Panc1 (cell line): ENCODE measurements around the gene NID1. TPM values are rescaled to one million over a fixed set of nuclear protein-coding genes. Genes with fewer than 3 reads are reported as not detected.

ENCODE experiments used
- ATAC-seq: fragments of 200-7000 bp; cut with Tn5 transposase; 2 replicates; pipeline ENCODE4 v1.9.1; 2020; ENCODE audit warnings: mild to moderate bottlenecking, moderate library complexity
- BruUV-seq: library from RNA; stranded (reverse); fragments of 400-500 nt; replicated peaks from 2 replicates; lab custom pipeline; 2021; lab: Mats Ljungman, UMichigan
- CTCF ChIA-PET: fragments of 300-600 bp; sonication (Branson Sonifier 250); formaldehyde crosslinking; loops from one replicate; lab custom pipeline; 2022; ENCODE audit warnings: antibody characterized with exemption; lab: Charles Lee
- POLR2A ChIA-PET: fragments of 300-600 bp; sonication (Branson Sonifier 250); formaldehyde crosslinking; loops from one replicate; lab custom pipeline; 2022; ENCODE audit warnings: antibody characterized with exemption; lab: Charles Lee
- DNase-seq: peaks from one replicate; pipeline ENCODE4 v3.0.0-alpha.2; 2010; ENCODE audit warnings: low read depth, low spot score
- H3K27ac ChIP-seq: 2 replicates; pipeline ENCODE4 v1.5.1; 2011; ENCODE audit warnings: mild to moderate bottlenecking, low read length, inconsistent platforms
- H3K27me3 ChIP-seq: fragments of 200-500 bp; sonication (Bioruptor generic); 2 replicates; pipeline ENCODE4 v1.6.0; 2014; ENCODE audit warnings: low read length, inconsistent platforms; ENCODE audit not compliant: control insufficient read depth, insufficient read depth
- H3K36me3 ChIP-seq: fragments of 200-500 bp; sonication (Bioruptor generic); 2 replicates; pipeline ENCODE4 v1.5.1; 2014; ENCODE audit warnings: inconsistent platforms, mild to moderate bottlenecking, low read length, moderate library complexity; ENCODE audit not compliant: control insufficient read depth, insufficient read depth
- H3K4me1 ChIP-seq: 2 replicates; pipeline ENCODE4 v1.5.1; 2011; ENCODE audit warnings: inconsistent platforms, mild to moderate bottlenecking, low read length, moderate library complexity; ENCODE audit not compliant: control insufficient read depth, insufficient read depth
- H3K4me3 ChIP-seq, 2 experiments: 2 replicates each; pipeline ENCODE4 v1.5.1; 2011 to 2012; ENCODE audit warnings: low read depth in 2 of 2, low read length in 2 of 2, mild to moderate bottlenecking in 2 of 2, inconsistent platforms in 1 of 2, moderate library complexity in 1 of 2
- H3K9me3 ChIP-seq: fragments of 200-500 bp; sonication (Bioruptor generic); 2 replicates; pipeline ENCODE4 v1.5.1; 2014; ENCODE audit warnings: low read depth, mild to moderate bottlenecking, inconsistent platforms, low read length, moderate library complexity; ENCODE audit not compliant: control insufficient read depth, insufficient read depth
- CTCF ChIP-seq: fragments of 450-650 bp; IDR thresholded peaks from 2 replicates; pipeline ENCODE4 v1.5.1; 2017; ENCODE audit warnings: mild to moderate bottlenecking
- POLR2AphosphoS5 ChIP-seq: IDR thresholded peaks from 2 replicates; pipeline ENCODE4 v1.6.1; 2012; ENCODE audit warnings: mild to moderate bottlenecking, low read depth, low read length, moderate library complexity
- SIN3A ChIP-seq: IDR thresholded peaks from 2 replicates; pipeline ENCODE4 v1.6.1; 2012; ENCODE audit warnings: low read depth, mild to moderate bottlenecking, low read length, moderate library complexity, borderline replicate concordance; ENCODE audit not compliant: insufficient read depth
- TCF7L2 ChIP-seq: IDR thresholded peaks from 2 replicates; pipeline ENCODE4 v1.6.1; 2011; ENCODE audit warnings: mild to moderate bottlenecking, low read depth, low read length, inconsistent platforms
- in situ Hi-C: cut with HindIII; loops from 2 replicates; pipeline ENCODE4 v1.10.0; 2016; ENCODE audit warnings: low sequenced_read_pairs, low pct_unique_long_range_greater_than_20kb
- intact Hi-C: fragments of 100-400 bp; cut with micrococcal nuclease; formaldehyde crosslinking; loops from one replicate; pipeline ENCODE4 v1.10.0; 2022; ENCODE audit not compliant: unreplicated experiment
- total RNA-seq: library from RNA; stranded (reverse); gene quantifications from one replicate; pipeline ENCODE4 v1.2.1, GENCODE V29; 2021; ENCODE audit not compliant: unreplicated experiment
- TF ChIP-seq, protein P1 (sequence below), 2 experiments: IDR thresholded peaks; 2 replicates each; pipeline ENCODE4 v1.6.1; 2011 to 2012; ENCODE audit warnings: low read depth in 2 of 2, control low read depth in 1 of 2, low read length in 1 of 2, mild to moderate bottlenecking in 1 of 2, moderate library complexity in 1 of 2; ENCODE audit not compliant: insufficient read depth in 1 of 2

Gene NID1
- total RNA-seq, 1 experiment from 2014 or later = 89.3 TPM

DNA sequence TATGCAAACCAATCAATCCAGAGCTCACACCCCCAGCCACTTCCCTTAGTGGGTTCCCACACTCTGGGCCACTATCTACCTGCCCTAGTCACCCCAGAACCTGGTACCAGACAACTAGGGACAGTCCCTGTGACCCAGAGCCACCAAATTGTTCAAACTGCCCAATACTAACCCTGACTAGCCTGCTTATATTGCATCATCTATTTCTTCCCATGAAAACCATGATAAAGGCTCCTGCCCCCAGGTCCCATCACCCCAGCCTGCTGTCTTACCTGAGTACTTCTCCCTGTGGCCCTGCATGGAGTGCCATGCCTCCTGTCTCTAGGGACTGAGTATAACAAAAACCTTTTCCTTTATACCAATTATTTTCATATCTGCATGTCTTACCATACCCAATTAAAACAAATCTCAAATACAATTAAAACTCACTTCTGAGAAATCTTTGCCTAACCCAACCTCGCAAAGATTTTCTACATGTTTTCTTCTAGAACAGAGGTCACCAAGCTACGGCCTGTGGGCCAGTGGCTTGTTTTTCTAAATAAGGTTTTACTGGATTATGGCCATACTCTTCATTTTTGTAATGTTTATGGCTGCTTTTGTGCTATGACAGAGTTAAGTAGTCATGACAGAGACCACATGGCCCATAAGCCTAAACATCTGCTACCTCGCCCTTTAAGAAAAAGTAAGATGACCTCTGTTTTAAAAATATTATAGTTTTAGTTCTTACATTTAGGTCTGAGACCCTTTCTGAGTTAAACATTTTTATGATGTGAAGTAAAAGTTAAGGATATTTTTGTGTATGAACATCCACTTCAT is 31.0 kb upstream of the NID1 start:
- BruUV-seq = no TSS peak
- no peak for ATAC-seq
- ChIA-PET POLR2A (no interaction called here), CTCF (no interaction called here)
- intact Hi-C loops (no loop called here), in situ Hi-C loops (no loop called here)
- H3K4me3 ChIP-seq = no peak overlapping the region
- no peaks in the 10 kb centered on the region for H3K36me3 ChIP-seq
- no peaks in the 10 kb centered on the region for H3K27me3 ChIP-seq
- peaks cover 16% of the 10 kb centered on the region; the same call in 1 of the 2 replicates for H3K9me3 ChIP-seq
- no peak for DNase-seq
- peak overlapping the region; percentile 41; the same call in 1 of the 2 replicates for H3K27ac ChIP-seq
- TF ChIP-seq CTCF (no peak), POLR2AphosphoS5 (no peak), SIN3A (no peak), TCF7L2 (no peak)
- TF ChIP-seq, protein P1, sequence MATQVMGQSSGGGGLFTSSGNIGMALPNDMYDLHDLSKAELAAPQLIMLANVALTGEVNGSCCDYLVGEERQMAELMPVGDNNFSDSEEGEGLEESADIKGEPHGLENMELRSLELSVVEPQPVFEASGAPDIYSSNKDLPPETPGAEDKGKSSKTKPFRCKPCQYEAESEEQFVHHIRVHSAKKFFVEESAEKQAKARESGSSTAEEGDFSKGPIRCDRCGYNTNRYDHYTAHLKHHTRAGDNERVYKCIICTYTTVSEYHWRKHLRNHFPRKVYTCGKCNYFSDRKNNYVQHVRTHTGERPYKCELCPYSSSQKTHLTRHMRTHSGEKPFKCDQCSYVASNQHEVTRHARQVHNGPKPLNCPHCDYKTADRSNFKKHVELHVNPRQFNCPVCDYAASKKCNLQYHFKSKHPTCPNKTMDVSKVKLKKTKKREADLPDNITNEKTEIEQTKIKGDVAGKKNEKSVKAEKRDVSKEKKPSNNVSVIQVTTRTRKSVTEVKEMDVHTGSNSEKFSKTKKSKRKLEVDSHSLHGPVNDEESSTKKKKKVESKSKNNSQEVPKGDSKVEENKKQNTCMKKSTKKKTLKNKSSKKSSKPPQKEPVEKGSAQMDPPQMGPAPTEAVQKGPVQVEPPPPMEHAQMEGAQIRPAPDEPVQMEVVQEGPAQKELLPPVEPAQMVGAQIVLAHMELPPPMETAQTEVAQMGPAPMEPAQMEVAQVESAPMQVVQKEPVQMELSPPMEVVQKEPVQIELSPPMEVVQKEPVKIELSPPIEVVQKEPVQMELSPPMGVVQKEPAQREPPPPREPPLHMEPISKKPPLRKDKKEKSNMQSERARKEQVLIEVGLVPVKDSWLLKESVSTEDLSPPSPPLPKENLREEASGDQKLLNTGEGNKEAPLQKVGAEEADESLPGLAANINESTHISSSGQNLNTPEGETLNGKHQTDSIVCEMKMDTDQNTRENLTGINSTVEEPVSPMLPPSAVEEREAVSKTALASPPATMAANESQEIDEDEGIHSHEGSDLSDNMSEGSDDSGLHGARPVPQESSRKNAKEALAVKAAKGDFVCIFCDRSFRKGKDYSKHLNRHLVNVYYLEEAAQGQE (IDR thresholded peaks at IDR 0.05; ENCODE audit: insufficient read depth in 1 of 2, low read depth in 2 of 2, low read length in 1 of 2) = no peak
- H3K4me1 ChIP-seq = no peaks in the 10 kb centered on the region

GRCh38 chr1:236092899-236093298 is 28.0 kb upstream of the NID1 start:
- no peak for ATAC-seq
- CTCF ChIA-PET = interaction anchor here (0.6 to 0.7 kb wide), 2 partner anchors 276 to 297 kb away, joined by 6 to 8 read pairs; no protein-coding TSS in a partner anchor
- Histone ChIP-seq H3K4me1 (no peaks in the 10 kb centered on the region), H3K36me3 (no peaks in the 10 kb centered on the region), H3K27ac (no peak overlapping the region), H3K27me3 (no peaks in the 10 kb centered on the region), H3K4me3 (no peak overlapping the region), H3K9me3 (peaks cover 16% of the 10 kb centered on the region; the same call in 1 of the 2 replicates)
- no TSS peak for BruUV-seq
- TF ChIP-seq, protein P1 (IDR thresholded peaks at IDR 0.05; ENCODE audit: insufficient read depth in 1 of 2, low read depth in 2 of 2, low read length in 1 of 2) = no peak
- in situ Hi-C loops = no loop called here
- no peak for DNase-seq
- intact Hi-C loops = no loop called here
- POLR2A ChIA-PET = no interaction called here
